Lower leg skin (tissue), 3 donors: ENCODE measurements around the gene SF3B2.

Source experiments
- CTCF ChIP-seq, 3 donors: fragments of 450-650 bp; IDR thresholded peaks; one replicate each; pipeline ENCODE4 v1.5.1; 2016; ENCODE audit warnings: antibody characterized with exemption in 3 of 3, mild to moderate bottlenecking in 3 of 3, moderate library complexity in 2 of 3
- POLR2A ChIP-seq, 2 donors: fragments of 450-650 bp; IDR thresholded peaks; one replicate each; pipeline ENCODE4 v1.6.1; 2016 to 2017; ENCODE audit warnings: antibody characterized with exemption in 2 of 2, mild to moderate bottlenecking in 1 of 2, moderate library complexity in 1 of 2

- TF ChIP-seq CTCF (IDR thresholded peaks at IDR 0.05) (no peak), POLR2A (IDR thresholded peaks at IDR 0.05) (no peak)
Observed at GRCh38 chr11:66012371-66012945, 39.7 kb upstream of the SF3B2 start.
